Mucosa of rectum (tissue), 2 donors: ENCODE measurements around the gene NMNAT3.
"Not testable (repeated sequence)": the region's sequence is repeated elsewhere in the genome, so short reads cannot be mapped to it uniquely, and the experiment has no call there.

Experiments used
- H3K27ac ChIP-seq, 2 donors: one replicate each; pipeline ENCODE4 v1.7.0; 2013; ENCODE audit warnings: inconsistent platforms in 2 of 2, low read depth in 2 of 2, low read length in 2 of 2
- H3K27me3 ChIP-seq, 2 donors: one replicate each; pipeline ENCODE4 v1.7.0; 2013; ENCODE audit warnings: low read length in 2 of 2; ENCODE audit not compliant: control insufficient read depth in 2 of 2, insufficient read depth in 2 of 2
- H3K36me3 ChIP-seq, 2 donors: one replicate each; pipeline ENCODE4 v1.7.0; 2013; ENCODE audit warnings: low read length in 2 of 2; ENCODE audit not compliant: control insufficient read depth in 2 of 2, insufficient read depth in 2 of 2
- H3K4me1 ChIP-seq, 2 donors: one replicate each; pipeline ENCODE4 v1.7.0; 2013; ENCODE audit warnings: low read length in 2 of 2, mild to moderate bottlenecking in 1 of 2; ENCODE audit not compliant: control insufficient read depth in 2 of 2, insufficient read depth in 2 of 2
- H3K4me3 ChIP-seq, 2 donors: one replicate each; pipeline ENCODE4 v1.7.0; 2013; ENCODE audit warnings: low read length in 2 of 2
- H3K9ac ChIP-seq, 2 donors: one replicate each; pipeline ENCODE4 v1.7.0; 2013; ENCODE audit warnings: low read length in 2 of 2, low read depth in 1 of 2, mild to moderate bottlenecking in 1 of 2
- H3K9me3 ChIP-seq, 2 donors: one replicate each; pipeline ENCODE4 v1.7.0; 2013; ENCODE audit warnings: low read length in 2 of 2; ENCODE audit not compliant: control insufficient read depth in 2 of 2
- donor health status: healthy.
- donor health status: Normal muscosa, but diverticular disease.

The NMNAT3 gene

GRCh38 chr3:139617672-139618268 is 60.0 kb downstream of the NMNAT3 start:
- Histone ChIP-seq H3K4me3 (no peak overlapping the region), H3K27ac (no peak overlapping the region), H3K9me3 (no peaks in the 10 kb centered on the region), H3K27me3 (no peaks in the 10 kb centered on the region), H3K4me1 (no peaks in the 10 kb centered on the region), H3K9ac (no peak overlapping the region), H3K36me3 (no peaks in the 10 kb centered on the region)

- Histone ChIP-seq H3K4me1 (peaks cover 3% of the 10 kb centered on the region in 2 donors), H3K9ac (no peak overlapping the region), H3K4me3 (no peak overlapping the region), H3K36me3 (no peaks in the 10 kb centered on the region), H3K27me3 (no peaks in the 10 kb centered on the region), H3K9me3 (no peaks in the 10 kb centered on the region), H3K27ac (no peak overlapping the region)
Observed at GRCh38 chr3:139611528-139611927, 66.2 kb downstream of the NMNAT3 start.

GRCh38 chr3:139610886-139611285 is 66.9 kb downstream of the NMNAT3 start:
- H3K9ac ChIP-seq: no peak overlapping the region
- H3K27ac ChIP-seq: no peak overlapping the region
- no peaks in the 10 kb centered on the region for H3K36me3 ChIP-seq
- peaks cover 3% of the 10 kb centered on the region in 2 donors for H3K4me1 ChIP-seq
- no peaks in the 10 kb centered on the region for H3K9me3 ChIP-seq
- no peak overlapping the region for H3K4me3 ChIP-seq
- no peaks in the 10 kb centered on the region for H3K27me3 ChIP-seq

GRCh38 chr3:139608924-139609323 is 68.8 kb downstream of the NMNAT3 start:
- H3K9me3 ChIP-seq: no peaks in the 10 kb centered on the region
- no peaks in the 10 kb centered on the region for H3K27me3 ChIP-seq
- no peaks in the 10 kb centered on the region for H3K36me3 ChIP-seq
- peaks cover 3% of the 10 kb centered on the region in 2 donors for H3K4me1 ChIP-seq
- no peak overlapping the region for H3K9ac ChIP-seq
- H3K27ac ChIP-seq: no peak overlapping the region
- H3K4me3 ChIP-seq: no peak overlapping the region

- Histone ChIP-seq H3K9ac (no peak overlapping the region), H3K27me3 (no peaks in the 10 kb centered on the region), H3K36me3 (no peaks in the 10 kb centered on the region), H3K4me1 (peaks cover 3% of the 10 kb centered on the region in 2 donors), H3K4me3 (no peak overlapping the region), H3K27ac (no peak overlapping the region), H3K9me3 (no peaks in the 10 kb centered on the region)
Observed at GRCh38 chr3:139608108-139608380, 69.7 kb downstream of the NMNAT3 start.

DNA sequence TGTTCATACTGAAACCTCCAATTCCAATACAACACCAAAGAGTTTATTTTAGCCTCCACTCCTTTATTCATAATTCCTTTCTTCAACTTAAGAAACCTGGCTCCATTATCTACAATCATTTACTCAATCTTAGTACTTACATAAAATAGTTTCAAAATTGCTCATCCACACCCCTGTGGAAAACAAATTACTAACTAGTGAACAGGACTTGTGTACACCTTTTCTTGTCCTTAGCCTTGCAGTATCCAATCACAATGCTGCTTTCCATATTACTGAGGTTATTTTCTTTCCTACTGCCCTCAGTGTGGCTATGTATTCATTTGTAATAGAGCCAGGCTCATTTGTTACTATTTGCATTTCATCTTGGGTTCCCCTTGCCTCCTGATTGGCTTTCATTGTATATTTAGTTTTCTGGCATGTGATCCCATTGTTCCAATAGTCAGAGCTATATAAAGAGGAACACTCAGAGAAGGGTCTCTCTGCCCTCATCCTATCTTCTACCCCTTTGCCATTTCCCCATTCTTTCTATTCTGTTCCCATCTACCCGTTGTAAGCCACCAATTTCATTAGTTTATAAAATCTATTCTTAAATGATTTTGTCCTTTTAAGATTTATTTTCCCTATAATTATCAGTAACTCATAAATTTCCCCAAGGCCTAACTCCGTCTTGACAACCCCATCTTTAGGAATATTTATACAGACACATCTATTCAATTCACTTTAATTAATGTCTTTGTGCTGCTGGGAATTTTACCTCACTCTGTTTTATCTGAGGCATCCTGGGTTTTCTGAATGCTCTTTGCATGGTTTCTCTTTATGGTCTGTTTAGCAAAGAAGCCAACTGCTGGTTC is 70.3 kb downstream of the NMNAT3 start:
- Histone ChIP-seq H3K9ac (no peak overlapping the region), H3K27me3 (no peaks in the 10 kb centered on the region), H3K9me3 (no peaks in the 10 kb centered on the region), H3K36me3 (no peaks in the 10 kb centered on the region), H3K4me1 (peaks cover 3% of the 10 kb centered on the region in 2 donors), H3K27ac (no peak overlapping the region), H3K4me3 (no peak overlapping the region)

DNA sequence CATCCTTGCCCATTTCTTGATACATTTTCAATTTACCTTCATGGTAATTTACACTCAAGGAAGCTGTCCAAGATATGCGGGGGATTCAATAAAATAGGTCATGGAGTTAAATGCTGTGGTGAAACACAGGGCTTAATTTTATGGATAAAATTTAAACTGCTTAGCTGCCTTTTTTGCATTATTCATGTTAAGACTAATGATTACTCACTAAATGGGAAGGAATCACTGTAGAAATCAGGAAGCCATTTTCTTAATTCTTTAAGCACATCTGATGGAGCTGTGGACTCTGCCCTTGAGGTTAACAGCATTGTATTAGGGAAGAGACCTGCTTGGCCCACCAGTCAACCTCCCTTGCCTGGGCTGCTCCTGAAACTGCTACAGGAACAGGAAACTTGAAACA is 75.8 kb downstream of the NMNAT3 start:
- H3K36me3 ChIP-seq: no peaks in the 10 kb centered on the region
- H3K27ac ChIP-seq: no peak overlapping the region
- H3K4me1 ChIP-seq: no peaks in the 10 kb centered on the region
- H3K9ac ChIP-seq: no peak overlapping the region
- no peak overlapping the region for H3K4me3 ChIP-seq
- H3K9me3 ChIP-seq: no peaks in the 10 kb centered on the region
- no peaks in the 10 kb centered on the region for H3K27me3 ChIP-seq

GRCh38 chr3:139601191-139601961 is 76.4 kb downstream of the NMNAT3 start:
- no peak overlapping the region for H3K27ac ChIP-seq
- no peaks in the 10 kb centered on the region for H3K36me3 ChIP-seq
- H3K4me1 ChIP-seq: no peaks in the 10 kb centered on the region
- H3K27me3 ChIP-seq: no peaks in the 10 kb centered on the region
- no peak overlapping the region for H3K9ac ChIP-seq
- no peaks in the 10 kb centered on the region for H3K9me3 ChIP-seq
- no peak overlapping the region for H3K4me3 ChIP-seq

DNA sequence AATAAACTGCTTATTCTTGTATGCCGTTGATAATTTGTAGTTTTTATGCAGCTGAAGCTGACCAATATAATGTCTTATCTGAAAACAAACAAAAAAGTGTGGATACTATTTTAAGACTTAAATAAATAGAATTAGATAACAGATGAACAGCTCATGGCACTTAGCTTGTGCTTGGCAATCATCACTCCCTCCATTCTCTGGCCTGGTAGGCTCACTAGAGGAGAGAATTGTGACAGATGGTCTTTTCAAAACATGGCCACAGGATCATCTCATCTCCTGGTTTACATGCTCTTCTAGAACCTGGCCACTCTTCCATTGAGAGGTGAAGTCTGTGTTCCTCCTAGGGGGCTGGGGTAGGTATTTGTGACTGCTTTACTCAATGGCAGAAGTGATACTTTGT is 79.8 kb downstream of the NMNAT3 start:
- Histone ChIP-seq H3K9me3 (no peaks in the 10 kb centered on the region), H3K27ac (no peak overlapping the region), H3K9ac (no peak overlapping the region), H3K27me3 (no peaks in the 10 kb centered on the region), H3K4me3 (no peak overlapping the region), H3K4me1 (no peaks in the 10 kb centered on the region), H3K36me3 (no peaks in the 10 kb centered on the region)

DNA sequence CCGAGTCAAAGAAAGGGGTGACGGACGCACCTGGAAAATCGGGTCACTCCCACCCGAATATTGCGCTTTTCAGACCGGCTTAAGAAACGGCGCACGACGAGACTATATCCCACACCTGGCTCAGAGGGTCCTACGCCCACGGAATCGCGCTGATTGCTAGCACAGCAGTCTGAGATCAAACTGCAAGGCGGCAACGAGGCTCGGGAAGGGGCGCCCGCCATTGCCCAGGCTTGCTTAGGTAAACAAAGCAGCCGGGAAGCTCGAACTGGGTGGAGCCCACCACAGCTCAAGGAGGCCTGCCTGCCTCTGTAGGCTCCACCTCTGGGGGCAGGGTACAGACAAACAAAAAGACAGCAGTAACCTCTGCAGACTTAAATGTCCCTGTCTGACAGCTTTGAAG is 86.6 kb downstream of the NMNAT3 start:
- H3K9ac ChIP-seq, H3K4me3 ChIP-seq, H3K27ac ChIP-seq, H3K4me1 ChIP-seq, H3K36me3 ChIP-seq, H3K9me3 ChIP-seq, H3K27me3 ChIP-seq: not testable (repeated sequence)
